Measurements from ENCODE around the gene XPOT.

- TF ChIP-seq CTCF (conservative IDR thresholded peaks at IDR 0.05): no peak
- TF ChIP-seq ZFX (IDR thresholded peaks at IDR 0.05): peak; percentile 91
These were observed 47.7 kb downstream of the XPOT start, which contains the start of gene TBK1 for GRCh38 chr12:64451687-64452558.

Data from C4-2B (cell line).